ENCODE measurements around the gene PEF1. TPM values are rescaled to one million over a fixed set of nuclear protein-coding genes. Genes with fewer than 3 reads are reported as not detected.
"Not testable (repeated sequence)": the region's sequence is repeated elsewhere in the genome, so short reads cannot be mapped to it uniquely, and the experiment has no call there.

PEF1 gene
- polyA plus RNA-seq, 1 experiment, result 71.8 TPM

DNA sequence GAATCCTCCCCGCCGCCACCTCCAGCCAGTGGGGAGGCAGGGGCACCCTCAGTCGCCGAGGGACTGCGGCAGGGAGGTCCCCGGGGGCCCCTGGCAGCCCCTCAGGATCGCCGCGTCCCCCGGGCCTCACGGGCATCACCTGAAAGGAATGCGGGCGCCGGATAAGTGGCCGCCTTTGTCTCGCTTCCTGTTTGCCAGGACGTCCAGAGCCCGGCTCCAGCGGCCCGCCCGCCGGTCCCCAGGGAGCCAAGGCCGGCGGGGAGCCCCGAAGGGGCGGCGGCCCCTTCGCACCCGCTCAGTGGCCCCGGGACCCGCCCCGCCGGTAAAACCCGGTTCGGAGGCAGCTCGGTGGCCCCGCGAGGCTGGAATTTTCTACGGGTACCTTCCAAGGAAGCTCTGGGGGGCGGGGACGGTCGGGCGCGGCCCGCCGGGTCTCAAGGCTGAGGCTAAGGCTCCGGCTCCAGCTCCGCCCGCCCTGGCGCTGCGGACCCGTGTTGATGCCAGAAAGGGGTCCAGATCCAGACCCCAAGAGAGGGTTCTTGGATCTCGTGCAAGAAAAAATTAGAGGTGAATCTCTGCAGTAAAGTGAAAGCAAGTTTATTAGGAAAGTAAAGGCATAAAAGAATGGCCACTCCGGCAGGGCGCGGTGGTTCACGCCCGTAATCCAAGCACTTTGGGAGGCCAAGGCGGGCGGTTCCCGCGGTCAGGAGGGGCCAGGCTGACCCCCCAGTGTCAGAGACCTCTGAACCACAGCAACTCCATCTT lies 55.7 kb downstream of the PEF1 start:
- peaks cover 6% of the 10 kb centered on the region for H3K27me3 ChIP-seq (ENCODE audit: control insufficient read depth, insufficient read depth, low read length)
- no peak for DNase-seq (ENCODE audit: low read depth, low spot score)
- H3K27ac ChIP-seq (ENCODE audit: low read depth, low read length), result no peak overlapping the region
- H3K4me3 ChIP-seq (ENCODE audit: low read depth, low read length), result no peak overlapping the region
- ChIA-PET CTCF (no interaction called here), POLR2A (interaction anchor here (0.6 kb wide), 1 partner anchor 611 kb away, joined by 3 read pairs; the partner anchor contains the start of gene CCDC28B)
- TF ChIP-seq, protein P1, sequence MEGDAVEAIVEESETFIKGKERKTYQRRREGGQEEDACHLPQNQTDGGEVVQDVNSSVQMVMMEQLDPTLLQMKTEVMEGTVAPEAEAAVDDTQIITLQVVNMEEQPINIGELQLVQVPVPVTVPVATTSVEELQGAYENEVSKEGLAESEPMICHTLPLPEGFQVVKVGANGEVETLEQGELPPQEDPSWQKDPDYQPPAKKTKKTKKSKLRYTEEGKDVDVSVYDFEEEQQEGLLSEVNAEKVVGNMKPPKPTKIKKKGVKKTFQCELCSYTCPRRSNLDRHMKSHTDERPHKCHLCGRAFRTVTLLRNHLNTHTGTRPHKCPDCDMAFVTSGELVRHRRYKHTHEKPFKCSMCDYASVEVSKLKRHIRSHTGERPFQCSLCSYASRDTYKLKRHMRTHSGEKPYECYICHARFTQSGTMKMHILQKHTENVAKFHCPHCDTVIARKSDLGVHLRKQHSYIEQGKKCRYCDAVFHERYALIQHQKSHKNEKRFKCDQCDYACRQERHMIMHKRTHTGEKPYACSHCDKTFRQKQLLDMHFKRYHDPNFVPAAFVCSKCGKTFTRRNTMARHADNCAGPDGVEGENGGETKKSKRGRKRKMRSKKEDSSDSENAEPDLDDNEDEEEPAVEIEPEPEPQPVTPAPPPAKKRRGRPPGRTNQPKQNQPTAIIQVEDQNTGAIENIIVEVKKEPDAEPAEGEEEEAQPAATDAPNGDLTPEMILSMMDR (IDR thresholded peaks at IDR 0.05; ENCODE audit: low read depth, low read length), result no peak
- H3K9me3 ChIP-seq (ENCODE audit: control insufficient read depth, insufficient read depth, low read length), result no peaks in the 10 kb centered on the region

DNA sequence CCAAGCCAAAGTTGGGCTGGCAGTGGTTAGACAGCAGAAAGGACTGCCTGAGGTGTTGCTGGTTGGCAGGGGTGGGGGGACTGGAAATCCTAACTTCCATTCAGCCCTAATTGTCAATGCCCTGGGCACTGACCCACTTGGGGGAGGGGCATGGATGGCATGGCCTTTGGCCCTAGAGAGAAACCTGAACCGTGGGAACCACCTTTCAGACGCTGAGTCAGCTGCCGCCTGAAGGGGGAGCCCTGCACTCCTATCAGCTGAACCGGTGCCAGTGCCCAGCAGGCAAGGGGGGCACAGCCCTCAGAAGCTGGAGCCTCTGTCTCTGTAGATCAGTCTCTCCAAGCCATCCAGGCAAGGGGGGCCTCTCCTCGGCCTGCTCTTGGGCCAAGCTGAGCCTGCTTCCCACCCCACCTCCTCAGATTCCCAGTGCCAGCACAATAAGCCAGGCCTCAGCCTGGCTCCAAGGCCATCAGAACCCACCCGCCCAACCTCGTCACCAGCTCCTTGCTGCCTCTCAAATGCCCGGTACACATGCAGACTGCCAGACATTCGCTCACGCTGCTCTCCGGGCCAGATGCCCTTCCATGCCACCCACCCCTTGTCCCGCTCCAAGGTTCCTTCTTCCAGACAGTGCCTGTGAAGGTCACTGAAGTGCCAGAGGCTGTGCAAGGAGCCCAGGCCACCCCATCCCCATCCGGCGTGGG lies 56.8 kb downstream of the PEF1 start:
- Histone ChIP-seq H3K4me3 (ENCODE audit: low read depth, low read length) (no peak overlapping the region), H3K27me3 (ENCODE audit: control insufficient read depth, insufficient read depth, low read length) (peaks cover 4% of the 10 kb centered on the region), H3K27ac (ENCODE audit: low read depth, low read length) (no peak overlapping the region), H3K9me3 (ENCODE audit: control insufficient read depth, insufficient read depth, low read length) (no peaks in the 10 kb centered on the region)
- ChIA-PET POLR2A (interaction anchor here (0.6 kb wide), 1 partner anchor 10 kb away, joined by 4 read pairs; no protein-coding TSS in a partner anchor), CTCF (interaction anchor here (0.6 to 0.9 kb wide), 3 partner anchors 57 to 453 kb away, joined by 3 read pairs; no protein-coding TSS in a partner anchor)
- no peak for DNase-seq (ENCODE audit: low read depth, low spot score)
- TF ChIP-seq, protein P1 (IDR thresholded peaks at IDR 0.05; ENCODE audit: low read depth, low read length), result peak; percentile 65

DNA sequence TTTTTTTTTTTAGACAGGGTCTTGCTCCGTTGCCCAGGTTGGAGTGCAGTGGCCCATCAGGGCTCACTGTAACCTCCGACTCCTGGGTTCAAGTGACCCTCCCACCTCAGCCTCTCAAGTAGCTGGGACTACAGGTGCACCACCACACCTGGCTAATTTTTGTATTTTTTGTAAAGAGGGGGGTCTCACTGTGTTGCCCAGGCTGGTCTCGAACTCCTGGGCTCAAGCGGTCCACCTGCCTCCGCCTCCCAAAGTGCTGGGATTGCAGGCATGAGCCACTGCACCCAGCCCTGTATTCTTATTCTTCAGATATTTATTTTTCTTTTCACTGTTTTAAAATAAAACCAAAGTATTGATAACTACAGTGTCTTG lies 57.4 kb downstream of the PEF1 start:
- DNase-seq (ENCODE audit: low read depth, low spot score); H3K27ac ChIP-seq (ENCODE audit: low read depth, low read length); H3K9me3 ChIP-seq (ENCODE audit: control insufficient read depth, insufficient read depth, low read length); H3K4me3 ChIP-seq (ENCODE audit: low read depth, low read length); H3K27me3 ChIP-seq (ENCODE audit: control insufficient read depth, insufficient read depth, low read length); CTCF ChIA-PET: not testable (repeated sequence)
- POLR2A ChIA-PET, result interaction anchor here (0.6 kb wide), 1 partner anchor 9 kb away, joined by 4 read pairs; no protein-coding TSS in a partner anchor

DNA sequence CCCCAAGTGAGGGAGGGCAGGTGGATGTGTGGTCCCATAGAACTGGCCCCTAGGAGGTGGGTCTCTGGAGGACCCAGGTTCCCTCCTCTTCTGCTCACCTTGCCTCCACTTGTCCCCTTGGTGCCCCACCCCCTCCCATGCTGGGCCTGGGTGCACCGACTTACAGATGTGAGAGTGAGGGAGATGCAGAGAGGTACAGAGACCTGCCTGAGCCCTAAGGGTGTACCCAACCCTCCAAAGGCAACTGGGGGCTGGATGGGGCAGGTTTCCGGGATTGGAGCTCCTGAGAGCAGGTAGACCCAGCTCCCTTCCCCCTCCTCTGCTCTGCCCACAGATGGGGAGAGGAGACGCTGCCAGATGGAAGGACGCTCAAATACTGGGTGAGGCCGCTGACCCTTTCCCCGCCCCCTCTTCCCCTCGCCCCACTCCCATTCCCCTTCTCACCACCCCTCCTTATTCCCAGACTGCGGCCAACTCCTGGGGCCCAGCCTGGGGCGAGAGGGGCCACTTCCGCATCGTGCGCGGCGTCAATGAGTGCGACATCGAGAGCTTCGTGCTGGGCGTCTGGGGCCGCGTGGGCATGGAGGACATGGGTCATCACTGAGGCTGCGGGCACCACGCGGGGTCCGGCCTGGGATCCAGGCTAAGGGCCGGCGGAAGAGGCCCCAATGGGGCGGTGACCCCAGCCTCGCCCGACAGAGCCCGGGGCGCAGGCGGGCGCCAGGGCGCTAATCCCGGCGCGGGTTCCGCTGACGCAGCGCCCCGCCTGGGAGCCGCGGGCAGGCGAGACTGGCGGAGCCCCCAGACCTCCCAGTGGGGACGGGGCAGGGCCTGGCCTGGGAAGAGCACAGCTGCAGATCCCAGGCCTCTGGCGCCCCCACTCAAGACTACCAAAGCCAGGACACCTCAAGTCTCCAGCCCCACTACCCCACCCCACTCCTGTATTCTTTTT lies 58.0 kb downstream of the PEF1 start:
- no peak for DNase-seq (ENCODE audit: low read depth, low spot score)
- CTCF ChIA-PET, result interaction anchor here (1.0 kb wide), 1 partner anchor 17 kb away, joined by 3 read pairs; no protein-coding TSS in a partner anchor
- no peaks in the 10 kb centered on the region for H3K27me3 ChIP-seq (ENCODE audit: control insufficient read depth, insufficient read depth, low read length)
- POLR2A ChIA-PET, result no interaction called here
- H3K4me3 ChIP-seq (ENCODE audit: low read depth, low read length), result no peak overlapping the region
- TF ChIP-seq, protein P1 (IDR thresholded peaks at IDR 0.05; ENCODE audit: low read depth, low read length), result no peak
- no peaks in the 10 kb centered on the region for H3K9me3 ChIP-seq (ENCODE audit: control insufficient read depth, insufficient read depth, low read length)
- H3K27ac ChIP-seq (ENCODE audit: low read depth, low read length), result no peak overlapping the region

DNA sequence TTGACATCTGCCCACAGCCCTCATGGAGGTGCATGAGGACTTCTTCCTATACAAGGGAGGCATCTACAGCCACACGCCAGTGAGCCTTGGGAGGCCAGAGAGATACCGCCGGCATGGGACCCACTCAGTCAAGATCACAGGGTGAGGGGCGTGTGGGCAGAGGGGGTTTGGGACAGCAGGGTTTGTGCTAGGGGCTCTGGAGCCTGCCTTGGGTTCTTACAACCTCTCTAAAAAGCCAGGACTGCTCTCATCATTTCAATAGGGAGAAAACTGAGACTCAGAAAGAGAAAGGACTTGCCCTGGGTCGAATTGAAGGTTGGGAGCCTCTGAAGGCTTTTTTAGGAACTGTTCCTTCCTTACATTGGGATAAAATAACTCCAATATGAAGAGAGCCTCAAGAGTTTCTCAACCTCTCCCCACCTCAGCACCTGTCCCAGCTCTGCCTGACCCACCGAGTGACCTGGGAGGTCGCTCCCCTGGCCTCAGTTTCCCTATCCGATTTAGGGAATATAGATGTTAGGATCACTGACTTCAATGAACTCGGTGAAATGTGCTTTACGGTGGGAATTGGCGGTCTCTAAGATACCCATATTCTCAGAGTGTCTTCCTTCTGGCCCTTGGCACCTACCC lies 58.8 kb downstream of the PEF1 start:
- CTCF ChIA-PET, result interaction anchor here (1.0 kb wide), 1 partner anchor 16 kb away, joined by 3 read pairs; no protein-coding TSS in a partner anchor
- Histone ChIP-seq H3K27me3 (ENCODE audit: control insufficient read depth, insufficient read depth, low read length) (no peaks in the 10 kb centered on the region), H3K9me3 (ENCODE audit: control insufficient read depth, insufficient read depth, low read length) (no peaks in the 10 kb centered on the region), H3K4me3 (ENCODE audit: low read depth, low read length) (no peak overlapping the region), H3K27ac (ENCODE audit: low read depth, low read length) (no peak overlapping the region)
- DNase-seq (ENCODE audit: low read depth, low spot score), result no peak
- POLR2A ChIA-PET, result no interaction called here
- TF ChIP-seq, protein P1 (IDR thresholded peaks at IDR 0.05; ENCODE audit: low read depth, low read length), result no peak

All from AG04450 (cell line).